ENCODE data around the gene MOCS1.
A peak's percentile ranks its signal among the peaks of the same experiment; 100 is the strongest.

Gene MOCS1

DNA sequence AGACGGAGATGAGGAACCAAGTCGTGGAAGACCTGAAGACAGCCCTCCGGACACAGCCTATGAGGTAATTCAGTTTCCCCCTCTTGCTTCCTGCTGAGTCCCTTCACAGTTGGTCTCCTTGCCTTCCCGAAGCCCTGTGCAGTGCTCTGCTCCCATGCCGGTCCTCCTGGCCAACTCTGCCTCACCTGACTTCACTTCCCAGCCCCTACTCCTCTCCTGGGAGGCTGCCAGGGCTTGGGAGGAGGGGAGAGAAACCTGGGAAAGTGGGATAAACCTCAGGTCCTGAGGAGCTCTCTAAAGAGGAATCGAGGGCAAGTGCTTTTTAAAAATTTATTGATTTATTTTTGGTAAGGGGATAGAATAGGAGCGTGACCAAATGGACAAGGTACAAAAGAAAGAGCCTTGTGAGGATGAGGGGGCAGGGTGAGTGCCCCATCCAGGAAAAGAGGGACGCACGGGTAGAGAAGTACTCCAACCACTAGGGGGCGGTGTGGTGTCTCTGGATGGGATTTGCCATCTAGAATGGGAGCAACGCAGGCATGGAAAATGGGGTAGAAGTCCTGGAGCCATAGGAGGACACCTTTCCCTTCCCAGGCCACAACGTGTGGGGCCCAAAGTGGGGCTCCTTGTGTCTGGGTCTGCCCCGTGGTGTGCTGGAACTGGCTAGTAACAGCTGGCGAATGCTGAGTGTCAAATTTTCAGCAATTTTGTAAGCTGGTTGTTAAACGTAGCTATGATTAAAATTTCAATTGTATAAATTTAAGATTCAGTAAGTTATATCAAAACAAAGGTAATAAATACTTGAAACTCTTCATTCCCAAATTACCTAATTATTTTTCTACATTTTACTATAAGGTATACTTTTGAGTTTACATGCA, 69.0 kb downstream of the MOCS1 start:
- DNase-seq: peak; percentile 71

DNA sequence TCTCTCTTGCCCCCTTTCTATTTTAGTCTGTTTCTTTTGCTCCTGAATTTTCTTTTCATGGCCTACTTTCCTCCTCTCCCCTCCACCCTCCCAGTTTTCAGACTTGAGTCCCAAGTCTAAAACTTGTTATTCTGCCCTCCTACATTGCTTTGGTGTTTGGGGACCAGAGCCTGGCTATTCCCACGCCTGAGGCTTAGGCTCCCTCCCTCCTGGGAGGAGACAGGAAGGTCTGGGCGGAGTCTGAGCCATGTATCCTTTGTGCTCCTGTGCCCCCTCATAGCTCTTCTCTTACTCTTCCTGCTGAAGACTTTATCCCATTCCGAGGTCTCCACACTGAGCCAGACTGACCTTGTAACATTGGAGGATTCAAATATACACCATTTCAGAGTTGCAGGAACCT, 72.6 kb downstream of the MOCS1 start:
- no peak for DNase-seq

DNA sequence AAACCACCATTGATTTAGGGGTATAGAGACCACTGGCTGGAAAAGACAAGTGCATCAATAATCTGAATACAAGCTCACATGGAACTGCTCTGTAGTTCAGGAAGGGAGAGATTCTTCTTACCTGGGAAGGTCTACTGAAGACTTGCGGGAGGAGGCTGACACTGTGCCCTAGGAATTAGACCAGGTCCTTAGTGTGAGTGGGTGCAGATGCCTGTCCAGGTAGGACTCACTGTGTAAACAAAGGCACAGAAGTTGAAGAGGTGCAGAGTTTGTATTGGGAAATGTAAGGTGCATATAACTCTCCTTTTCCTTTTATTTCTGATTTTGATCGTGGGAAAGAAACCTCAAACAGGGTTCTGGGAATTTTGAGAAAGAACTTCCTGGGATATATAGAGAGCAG, 75.2 kb downstream of the MOCS1 start:
- no peak for DNase-seq

DNA sequence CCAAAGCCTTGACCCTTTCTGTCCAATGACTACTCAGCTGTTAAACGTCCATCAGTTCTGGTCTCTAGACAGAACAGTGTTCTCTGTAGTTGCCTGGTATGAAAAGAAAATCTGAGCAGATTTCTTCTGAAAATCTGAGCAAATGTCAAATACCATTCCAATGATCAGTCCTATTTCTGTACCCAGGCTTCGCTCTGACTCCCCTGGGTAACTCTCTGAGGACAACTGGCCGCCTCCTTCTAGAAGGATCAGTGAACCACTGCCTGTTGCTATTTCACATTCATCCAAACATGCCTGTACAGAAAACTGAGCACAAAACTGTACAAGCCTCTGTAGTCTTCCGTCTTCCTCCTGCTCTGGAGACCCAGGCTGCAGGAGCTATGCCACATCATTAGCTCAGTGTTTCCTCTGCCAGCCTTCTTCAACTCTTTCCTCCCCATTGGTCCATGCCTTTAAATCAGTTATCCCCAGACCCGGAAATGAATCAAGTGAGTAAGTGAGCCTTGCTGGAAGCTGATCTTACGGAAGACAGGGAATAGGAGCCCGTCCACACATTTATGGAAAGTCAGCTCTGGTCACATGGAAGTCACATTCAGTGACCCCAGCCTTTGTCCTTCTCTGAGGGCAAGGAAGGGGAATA, 78.8 kb downstream of the MOCS1 start:
- DNase-seq: no peak
